PC-9 (cell line): ENCODE measurements around the gene ARMC6.

Source experiments
- CTCF ChIP-seq: fragments of 200-600 bp; sonication (generic); conservative IDR thresholded peaks from 2 replicates; pipeline ENCODE4 v1.6.1; 2017; ENCODE audit warnings: mixed run types, antibody characterized with exemption, mild to moderate bottlenecking, moderate library complexity
- EZH2 ChIP-seq: fragments of 200-600 bp; sonication (generic); IDR thresholded peaks from 2 replicates; pipeline ENCODE4 v1.8.0; 2017; ENCODE audit warnings: antibody characterized with exemption, low read depth

GRCh38 chr19:19068659-19069654 is 35.6 kb downstream of the ARMC6 start:
- TF ChIP-seq EZH2, result no peak
- TF ChIP-seq CTCF, result no peak
